Measurements from ENCODE around the gene TBC1D24.
"Not testable (repeated sequence)": the region's sequence is repeated elsewhere in the genome, so short reads cannot be mapped to it uniquely, and the experiment has no call there.

TBC1D24 gene

GRCh38 chr16:2469399-2470233, 5.3 kb upstream of the TBC1D24 start:
- DNase-seq (ENCODE audit: low read depth): no peak

- DNase-seq (ENCODE audit: low read depth): no peak
Observed at GRCh38 chr16:2470234-2470601, 4.7 kb upstream of the TBC1D24 start.

GRCh38 chr16:2470603-2471015, 4.3 kb upstream of the TBC1D24 start:
- DNase-seq (ENCODE audit: low read depth): no peak

GRCh38 chr16:2471016-2471652, 3.8 kb upstream of the TBC1D24 start, which contains the start of gene NTN3:
Gene NTN3 (plus strand): TSS chr16:2471297. CDS start chr16:2471702, 405 bp downstream.
- no peak for DNase-seq (ENCODE audit: low read depth)

GRCh38 chr16:2471653-2472487, 3.1 kb upstream of the TBC1D24 start:
- no peak for DNase-seq (ENCODE audit: low read depth)

GRCh38 chr16:2472488-2472864, 2.5 kb upstream of the TBC1D24 start:
- no peak for DNase-seq (ENCODE audit: low read depth)

GRCh38 chr16:2472885-2473445, 2.0 kb upstream of the TBC1D24 start:
- DNase-seq (ENCODE audit: low read depth): no peak

GRCh38 chr16:2473446-2473926, 1.4 kb upstream of the TBC1D24 start:
- DNase-seq (ENCODE audit: low read depth): no peak

- peak; percentile 27 for DNase-seq (ENCODE audit: low read depth)
Observed at GRCh38 chr16:2473999-2474876, 689 bp upstream of the TBC1D24 start.

- DNase-seq (ENCODE audit: low read depth): no peak
Observed at GRCh38 chr16:2475413-2476344, 752 bp downstream of the TBC1D24 start.

GRCh38 chr16:2476345-2476720, 1.4 kb downstream of the TBC1D24 start:
- DNase-seq (ENCODE audit: low read depth): no peak

GRCh38 chr16:2476741-2477140, 1.8 kb downstream of the TBC1D24 start:
- DNase-seq (ENCODE audit: low read depth): no peak

- DNase-seq (ENCODE audit: low read depth): no peak
Observed at GRCh38 chr16:2477327-2477726, 2.4 kb downstream of the TBC1D24 start.

- no peak for DNase-seq (ENCODE audit: low read depth)
Observed at GRCh38 chr16:2478279-2478678, 3.4 kb downstream of the TBC1D24 start.

- DNase-seq (ENCODE audit: low read depth): not testable (repeated sequence)
Observed at GRCh38 chr16:2479996-2480395, 5.1 kb downstream of the TBC1D24 start.

GRCh38 chr16:2480948-2481347, 6.0 kb downstream of the TBC1D24 start:
- DNase-seq (ENCODE audit: low read depth): no peak

- no peak for DNase-seq (ENCODE audit: low read depth)
Observed at GRCh38 chr16:2481676-2482075, 6.7 kb downstream of the TBC1D24 start.

- no peak for DNase-seq (ENCODE audit: low read depth)
Observed at GRCh38 chr16:2482249-2482648, 7.3 kb downstream of the TBC1D24 start.

- DNase-seq (ENCODE audit: low read depth): no peak
Observed at GRCh38 chr16:2482708-2483534, 8.0 kb downstream of the TBC1D24 start.

Measured in stimulated activated CD8-positive, alpha-beta memory T cell treated with anti-CD3 and anti-CD28 coated beads, Interleukin-15, amount 100 ng/mL, for 1 hour (primary cell).